GM19035 (cell line): ENCODE results near the gene OR4D11.
"Not testable (repeated sequence)": the region's sequence is repeated elsewhere in the genome, so short reads cannot be mapped to it uniquely, and the experiment has no call there.

Experiments
- ATAC-seq: cut with Tn5 transposase; IDR thresholded peaks from one replicate; pipeline ENCODE4 v1.9.1; 2021; ENCODE audit not compliant: unreplicated experiment

The OR4D11 gene

DNA sequence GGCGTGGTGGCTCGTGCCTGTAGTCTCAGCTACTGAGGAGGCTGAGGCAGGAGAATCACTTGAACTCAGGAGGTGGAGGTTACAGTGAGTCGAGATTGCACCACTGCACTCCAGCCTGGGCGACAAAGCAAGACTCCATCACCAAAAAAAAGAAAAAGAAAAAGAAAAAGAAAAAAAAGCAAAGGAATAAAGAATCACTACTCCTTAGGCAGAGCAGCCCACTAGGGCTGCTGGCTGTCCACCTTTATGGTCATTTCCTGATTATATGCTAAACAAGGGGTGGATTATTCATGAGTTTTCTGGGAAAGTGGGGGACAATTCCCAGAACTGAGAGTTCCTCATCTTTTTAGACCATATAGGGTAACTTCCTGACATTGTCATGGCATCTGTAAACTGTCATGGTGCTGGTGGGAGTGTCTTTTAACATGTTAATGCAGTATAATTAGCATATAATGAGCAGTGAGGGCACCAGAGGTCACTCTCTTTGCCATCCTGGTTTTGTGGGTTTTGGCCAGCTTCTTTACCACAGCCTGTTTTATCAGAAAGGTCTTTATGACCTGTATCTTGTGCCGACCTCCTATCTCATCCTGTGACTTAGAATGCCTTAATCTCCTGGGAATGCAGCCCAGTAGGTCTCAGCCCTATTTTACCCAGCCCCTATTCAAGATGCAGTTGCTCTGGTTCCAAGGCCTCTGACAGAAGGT, 44.4 kb downstream of the OR4D11 start:
- ATAC-seq = not testable (repeated sequence)

DNA sequence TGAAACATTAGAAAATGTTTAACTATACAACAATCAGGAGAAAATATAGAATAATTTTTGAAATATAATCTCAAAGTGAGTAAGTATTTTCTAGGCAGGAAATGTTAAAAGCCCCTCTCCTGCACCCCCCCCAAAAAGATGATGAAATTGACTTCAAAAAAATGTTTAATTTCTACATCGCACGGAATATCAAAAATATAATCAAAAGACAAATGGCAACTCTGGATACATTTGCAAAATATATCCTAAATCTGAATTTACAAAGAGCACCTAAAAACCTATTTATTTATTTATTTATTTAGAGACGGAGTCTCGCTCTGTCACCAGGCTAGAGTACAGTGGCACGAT, 44.9 kb downstream of the OR4D11 start:
- ATAC-seq = no peak

DNA sequence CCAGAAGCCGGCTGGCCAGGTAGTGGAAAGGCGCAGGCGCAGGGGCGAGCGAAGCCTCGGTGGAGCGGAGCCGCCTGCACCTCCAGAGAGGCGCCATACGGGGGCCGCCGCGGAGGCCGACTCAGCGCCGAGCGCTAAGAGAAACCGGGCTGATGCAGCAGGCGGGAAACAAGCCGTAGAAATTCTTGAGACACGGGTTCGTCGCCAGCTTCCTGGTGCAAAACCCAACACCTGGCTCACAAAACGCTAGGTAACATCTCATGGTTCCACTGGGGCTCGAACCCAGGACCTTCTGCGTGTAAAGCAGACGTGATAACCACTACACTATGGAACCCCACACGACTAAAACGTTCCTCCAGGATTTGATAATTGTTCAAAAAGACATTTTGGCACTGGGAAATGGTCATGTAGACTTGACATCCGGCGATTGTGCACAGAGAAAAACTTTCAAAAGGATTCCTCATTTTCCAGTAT, 47.0 kb downstream of the OR4D11 start:
- peak; percentile 93 for ATAC-seq

DNA sequence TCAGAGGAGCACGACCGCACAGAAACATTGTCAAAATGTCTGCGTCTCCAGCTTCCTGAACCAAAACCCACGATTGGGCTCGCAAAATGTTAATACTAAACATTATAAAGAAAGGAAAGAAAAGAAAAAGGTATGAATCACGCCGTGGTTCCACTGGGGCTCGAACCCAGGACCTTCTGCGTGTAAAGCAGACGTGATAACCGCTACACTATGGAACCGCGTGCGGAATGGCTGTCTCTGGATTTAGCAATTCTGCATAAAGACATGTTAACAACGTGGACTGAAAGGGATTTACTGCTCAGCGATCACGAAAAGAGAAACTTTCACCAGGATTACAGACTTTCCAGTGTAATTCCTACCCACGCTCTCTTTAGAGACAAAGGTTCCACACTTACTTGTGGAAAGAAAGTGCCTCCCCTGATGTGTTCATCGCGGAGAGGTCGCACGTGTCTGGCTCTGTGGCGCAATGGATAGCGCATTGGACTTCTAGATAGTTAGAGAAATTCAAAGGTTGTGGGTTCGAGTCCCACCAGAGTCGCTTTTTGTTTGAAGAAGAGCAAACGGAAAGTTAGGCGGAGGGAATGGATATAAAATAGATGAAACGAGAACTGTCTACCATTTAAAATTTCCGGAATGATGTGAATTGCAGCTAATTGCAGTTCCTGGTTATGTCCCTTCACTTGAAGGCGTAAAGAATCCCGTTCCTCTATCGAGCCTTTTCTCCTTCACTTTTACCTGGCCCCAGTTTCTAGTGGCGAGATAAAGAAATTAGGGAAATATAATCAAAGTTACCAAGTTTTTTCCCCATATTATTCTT, 47.7 kb downstream of the OR4D11 start:
- peak; percentile 40 for ATAC-seq

DNA sequence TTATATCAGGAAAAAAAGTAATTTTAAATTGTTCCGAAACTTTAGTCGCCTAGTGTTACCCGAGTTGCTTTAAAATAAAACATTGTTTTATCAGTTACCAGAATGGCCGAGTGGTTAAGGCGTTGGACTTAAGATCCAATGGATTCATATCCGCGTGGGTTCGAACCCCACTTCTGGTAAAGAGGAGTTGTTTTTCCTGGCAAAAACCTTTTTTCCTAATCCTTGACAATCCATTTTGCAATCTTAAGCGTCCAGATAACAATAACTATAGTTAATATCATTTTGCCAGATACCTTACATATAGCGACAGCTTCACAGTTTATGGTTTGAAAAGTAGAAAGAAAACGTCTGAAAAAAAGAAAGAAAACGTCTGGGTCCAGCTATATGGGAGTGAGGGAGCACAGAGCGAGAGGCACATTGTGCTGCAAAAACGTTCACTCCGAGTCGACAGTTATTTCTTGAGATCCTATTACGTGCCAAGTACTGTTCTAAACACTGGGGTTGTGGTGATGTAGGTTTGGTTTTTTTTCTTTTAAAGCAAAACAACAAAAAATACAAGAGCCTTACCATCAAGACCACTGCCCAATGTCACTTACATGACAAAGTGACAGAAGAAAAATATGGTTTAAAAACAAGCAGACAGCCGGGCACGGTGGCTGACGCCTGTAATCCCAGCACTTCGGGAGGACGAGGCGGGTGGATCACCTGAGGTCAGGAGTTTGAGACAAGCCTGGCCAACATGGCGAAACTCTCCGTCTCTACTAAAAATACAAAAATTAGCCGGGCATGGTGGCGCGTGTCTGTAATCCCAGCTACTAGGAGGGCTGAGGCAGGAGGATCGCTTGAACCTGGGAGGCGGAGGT, 48.5 kb downstream of the OR4D11 start:
- no peak for ATAC-seq

DNA sequence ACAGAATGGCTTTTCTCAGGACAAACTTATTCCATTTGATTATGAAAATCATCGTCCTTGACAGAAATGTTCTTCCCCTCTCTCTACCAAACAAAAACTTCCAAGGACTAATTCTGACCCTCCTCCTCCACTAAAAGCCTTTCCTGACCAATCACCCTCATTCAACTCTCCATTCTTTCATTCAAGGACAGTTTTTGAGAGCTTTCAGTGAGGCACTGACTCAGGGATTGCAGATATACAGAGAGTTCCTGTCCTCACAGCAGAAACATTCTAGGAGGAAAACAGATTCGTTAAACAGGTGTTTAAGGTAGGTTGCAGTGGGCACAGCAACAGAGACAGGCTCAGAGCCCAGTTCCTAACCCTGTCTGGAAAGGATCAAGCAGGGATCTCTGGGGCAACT, 49.5 kb downstream of the OR4D11 start:
- no peak for ATAC-seq

DNA sequence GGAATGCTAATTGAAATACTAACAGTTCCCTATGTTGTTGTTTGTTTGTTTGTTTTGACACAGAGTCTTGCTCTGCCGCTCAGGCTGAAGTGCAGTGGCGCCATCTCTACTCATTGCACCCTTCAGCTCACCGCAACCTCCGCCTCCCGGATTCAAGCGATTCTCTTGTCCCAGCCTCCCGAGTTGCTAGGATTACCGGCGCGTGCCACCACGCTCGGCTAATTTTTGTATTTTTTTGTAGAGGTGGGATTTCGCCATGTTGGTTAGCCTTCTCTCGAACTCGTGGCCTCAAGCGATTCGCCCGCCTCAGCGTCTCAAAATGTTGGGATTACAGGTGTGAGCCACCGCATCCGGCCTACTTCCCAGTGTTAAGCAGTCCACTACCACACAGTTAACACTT, 49.9 kb downstream of the OR4D11 start:
- ATAC-seq = no peak
